Measurements from ENCODE around the gene LRP4. TPM values are rescaled to one million over a fixed set of nuclear protein-coding genes. Genes with fewer than 3 reads are reported as not detected.

The LRP4 gene
- polyA plus RNA-seq, 1 donor (not counting 4 experiments of a cell fraction or from before 2014, with no cell fraction given): 3.4 TPM

DNA sequence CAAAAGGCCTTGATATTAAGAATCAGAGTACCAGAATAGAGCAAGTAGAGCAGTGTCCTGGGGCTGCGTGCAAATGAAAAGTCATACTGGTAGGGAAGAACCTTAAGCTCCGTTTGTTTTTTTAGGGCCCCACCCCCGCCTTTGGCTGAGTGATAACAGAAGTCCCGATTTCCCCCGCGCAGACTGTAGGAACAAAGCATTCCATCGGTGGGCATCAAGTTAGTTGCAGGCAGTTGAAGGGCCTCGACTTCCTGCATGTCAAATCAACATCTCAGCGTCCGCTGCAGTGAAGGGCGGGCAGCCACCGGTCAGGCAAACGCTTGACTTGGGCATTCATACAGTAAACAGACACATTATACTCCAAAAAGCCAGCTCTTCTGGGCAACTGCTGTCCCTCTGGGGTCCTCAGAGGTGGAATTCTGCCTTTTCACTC lies 11.7 kb downstream of the LRP4 start:
- no peak overlapping the region for H3K4me2 ChIP-seq (ENCODE audit: control insufficient read depth, extremely low read depth, insufficient read depth, low read depth, low read length)
- dilution Hi-C loops (cut with MboI; ENCODE audit: extremely low pct_ligation_motif_present, low sequenced_read_pairs): no loop called here

DNA sequence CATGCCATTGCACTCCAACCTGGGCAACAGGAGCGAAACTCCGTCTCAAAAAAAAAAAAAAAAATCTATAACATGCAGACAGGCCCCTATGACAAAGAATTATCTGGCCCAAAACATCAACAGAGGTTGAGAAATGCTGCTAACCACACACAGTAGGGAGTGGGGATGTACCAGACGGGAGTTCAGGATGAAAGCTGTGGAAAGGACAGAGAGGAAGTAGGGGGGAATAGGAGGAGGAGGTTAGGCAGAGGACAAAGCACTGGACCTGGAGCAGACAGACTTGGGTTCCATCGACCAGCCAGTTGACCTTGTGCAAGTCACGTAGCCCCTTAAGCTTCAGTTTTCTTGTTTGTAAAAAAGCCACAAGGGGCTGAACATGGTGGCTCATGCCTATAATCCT lies 12.5 kb downstream of the LRP4 start:
- DNase-seq (ENCODE audit: low read depth, low spot score): no peak
- no peaks in the 10 kb centered on the region for H3K27me3 ChIP-seq (ENCODE audit: control insufficient read depth, extremely low read depth, insufficient read depth, low read length)
- no peak overlapping the region for H3K4me3 ChIP-seq (ENCODE audit: control insufficient read depth in 2 of 3, extremely low read depth in 1 of 3, insufficient read depth in 2 of 3, low read depth in 1 of 3, low read length in 3 of 3)
- H3K9me3 ChIP-seq (ENCODE audit: control insufficient read depth, low read depth, low read length): no peaks in the 10 kb centered on the region
- H3K36me3 ChIP-seq (ENCODE audit: control insufficient read depth in 2 of 2, extremely low read depth in 1 of 2, insufficient read depth in 2 of 2, low read length in 2 of 2): no peaks in the 10 kb centered on the region
- no peaks in the 10 kb centered on the region for H3K9me1 ChIP-seq (ENCODE audit: control insufficient read depth, extremely low read depth, insufficient read depth, low read length)
- TF ChIP-seq EZH2 (IDR thresholded peaks at IDR 0.05; ENCODE audit: low read length): no peak
- TF ChIP-seq, protein P1, sequence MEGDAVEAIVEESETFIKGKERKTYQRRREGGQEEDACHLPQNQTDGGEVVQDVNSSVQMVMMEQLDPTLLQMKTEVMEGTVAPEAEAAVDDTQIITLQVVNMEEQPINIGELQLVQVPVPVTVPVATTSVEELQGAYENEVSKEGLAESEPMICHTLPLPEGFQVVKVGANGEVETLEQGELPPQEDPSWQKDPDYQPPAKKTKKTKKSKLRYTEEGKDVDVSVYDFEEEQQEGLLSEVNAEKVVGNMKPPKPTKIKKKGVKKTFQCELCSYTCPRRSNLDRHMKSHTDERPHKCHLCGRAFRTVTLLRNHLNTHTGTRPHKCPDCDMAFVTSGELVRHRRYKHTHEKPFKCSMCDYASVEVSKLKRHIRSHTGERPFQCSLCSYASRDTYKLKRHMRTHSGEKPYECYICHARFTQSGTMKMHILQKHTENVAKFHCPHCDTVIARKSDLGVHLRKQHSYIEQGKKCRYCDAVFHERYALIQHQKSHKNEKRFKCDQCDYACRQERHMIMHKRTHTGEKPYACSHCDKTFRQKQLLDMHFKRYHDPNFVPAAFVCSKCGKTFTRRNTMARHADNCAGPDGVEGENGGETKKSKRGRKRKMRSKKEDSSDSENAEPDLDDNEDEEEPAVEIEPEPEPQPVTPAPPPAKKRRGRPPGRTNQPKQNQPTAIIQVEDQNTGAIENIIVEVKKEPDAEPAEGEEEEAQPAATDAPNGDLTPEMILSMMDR (optimal IDR thresholded peaks at IDR 0.05 in 1 of 3, IDR thresholded peaks at IDR 0.05 in 1 of 3, conservative IDR thresholded peaks at IDR 0.05 in 1 of 3; ENCODE audit: extremely low read depth in 1 of 3, insufficient read depth in 2 of 3, low read length in 3 of 3): no peak
- no peaks in the 10 kb centered on the region for H3K4me1 ChIP-seq (ENCODE audit: control insufficient read depth, extremely low read depth, insufficient read depth, low read length)
- H4K20me1 ChIP-seq (ENCODE audit: control insufficient read depth, extremely low read depth, insufficient read depth, low read length): no peaks in the 10 kb centered on the region
- H3K4me2 ChIP-seq (ENCODE audit: control insufficient read depth, extremely low read depth, insufficient read depth, low read depth, low read length): no peak overlapping the region
- H2AFZ ChIP-seq (ENCODE audit: control insufficient read depth, low read length): no peak overlapping the region
- no peak for FAIRE-seq
- H3K27ac ChIP-seq (ENCODE audit: control insufficient read depth, insufficient read depth, low read length): no peak overlapping the region
- no peaks in the 10 kb centered on the region for H3K79me2 ChIP-seq (ENCODE audit: control insufficient read depth, insufficient read depth, low read length)
- dilution Hi-C loops (cut with MboI; ENCODE audit: extremely low pct_ligation_motif_present, low sequenced_read_pairs): no loop called here
- H3K9ac ChIP-seq (ENCODE audit: control insufficient read depth, extremely low read depth, insufficient read depth, low read length): no peak overlapping the region

More for the DNA sequence above, 11.7 kb downstream of the LRP4 start:
- H3K27ac ChIP-seq (ENCODE audit: control insufficient read depth, insufficient read depth, low read length): no peak overlapping the region
- no peaks in the 10 kb centered on the region for H3K36me3 ChIP-seq (ENCODE audit: control insufficient read depth in 2 of 2, extremely low read depth in 1 of 2, insufficient read depth in 2 of 2, low read length in 2 of 2)
- H4K20me1 ChIP-seq (ENCODE audit: control insufficient read depth, extremely low read depth, insufficient read depth, low read length): no peaks in the 10 kb centered on the region
- no peak for TF ChIP-seq EZH2 (IDR thresholded peaks at IDR 0.05; ENCODE audit: low read length)
- TF ChIP-seq, protein P1 (optimal IDR thresholded peaks at IDR 0.05 in 1 of 3, IDR thresholded peaks at IDR 0.05 in 1 of 3, conservative IDR thresholded peaks at IDR 0.05 in 1 of 3; ENCODE audit: extremely low read depth in 1 of 3, insufficient read depth in 2 of 3, low read length in 3 of 3): no peak
- H3K4me1 ChIP-seq (ENCODE audit: control insufficient read depth, extremely low read depth, insufficient read depth, low read length): no peaks in the 10 kb centered on the region
- H3K4me3 ChIP-seq (ENCODE audit: control insufficient read depth in 2 of 3, extremely low read depth in 1 of 3, insufficient read depth in 2 of 3, low read depth in 1 of 3, low read length in 3 of 3): no peak overlapping the region
- no peak for DNase-seq (ENCODE audit: low read depth, low spot score)
- no peaks in the 10 kb centered on the region for H3K27me3 ChIP-seq (ENCODE audit: control insufficient read depth, extremely low read depth, insufficient read depth, low read length)
- no peaks in the 10 kb centered on the region for H3K79me2 ChIP-seq (ENCODE audit: control insufficient read depth, insufficient read depth, low read length)
- FAIRE-seq: no peak
- no peak overlapping the region for H2AFZ ChIP-seq (ENCODE audit: control insufficient read depth, low read length)
- H3K9ac ChIP-seq (ENCODE audit: control insufficient read depth, extremely low read depth, insufficient read depth, low read length): no peak overlapping the region
- no peaks in the 10 kb centered on the region for H3K9me3 ChIP-seq (ENCODE audit: control insufficient read depth, low read depth, low read length)
- no peaks in the 10 kb centered on the region for H3K9me1 ChIP-seq (ENCODE audit: control insufficient read depth, extremely low read depth, insufficient read depth, low read length)

Data from keratinocyte (primary cell).